HG03064 (cell line): ENCODE measurements around the gene RAG2.
"Not testable (repeated sequence)": the region's sequence is repeated elsewhere in the genome, so short reads cannot be mapped to it uniquely, and the experiment has no call there.

Experiments
- ATAC-seq: cut with Tn5 transposase; IDR thresholded peaks from one replicate; pipeline ENCODE4 v1.9.1; 2021; ENCODE audit warnings: low read depth; ENCODE audit not compliant: unreplicated experiment

The RAG2 gene

GRCh38 chr11:36557390-36557789 is 40.6 kb downstream of the RAG2 start:
- not testable (repeated sequence) for ATAC-seq

GRCh38 chr11:36550385-36551115 is 47.5 kb downstream of the RAG2 start:
- ATAC-seq: no peak
